ENCODE measurements around the gene FLRT2.

FLRT2 gene

DNA sequence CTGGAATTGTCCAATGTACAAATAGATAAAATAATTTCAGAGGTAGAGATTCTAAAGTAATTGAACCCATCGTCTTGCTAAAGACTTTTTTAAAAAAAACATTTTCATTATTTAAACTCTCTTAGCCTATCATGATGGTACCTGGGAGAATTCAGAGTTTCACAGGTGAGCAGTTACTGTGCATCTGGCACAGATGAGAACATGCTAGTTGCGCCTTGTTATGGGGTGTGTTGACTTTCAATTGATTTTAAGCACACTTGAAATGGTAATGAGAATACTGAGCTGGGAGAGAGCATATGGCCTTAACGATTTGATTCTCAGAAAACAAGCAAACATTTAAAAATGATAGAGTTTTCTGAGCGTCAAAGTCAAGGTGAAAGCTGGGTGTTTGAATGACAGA, 66.6 kb downstream of the FLRT2 start:
- DNase-seq (ENCODE audit: low read depth in 2 of 2): no peak

DNA sequence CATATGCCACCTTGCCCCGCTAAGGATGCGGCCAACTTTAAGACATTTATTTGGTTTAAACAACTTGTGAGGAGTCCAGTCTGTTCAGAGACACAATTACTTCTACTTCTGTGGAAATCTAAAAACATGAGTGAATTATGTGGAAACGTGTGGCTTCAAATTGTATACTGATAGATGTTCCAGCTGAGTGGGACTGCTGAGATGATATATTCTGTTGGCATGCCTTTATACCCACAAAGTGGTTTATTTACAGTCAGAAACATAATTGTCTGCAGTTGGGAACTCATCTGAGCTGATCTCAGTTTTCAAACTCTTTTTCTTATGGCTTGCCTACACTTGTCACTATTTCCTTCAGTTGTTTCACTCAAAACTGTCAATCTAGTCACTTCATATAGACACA, 67.8 kb downstream of the FLRT2 start:
- no peak for DNase-seq (ENCODE audit: low read depth in 2 of 2)

DNA sequence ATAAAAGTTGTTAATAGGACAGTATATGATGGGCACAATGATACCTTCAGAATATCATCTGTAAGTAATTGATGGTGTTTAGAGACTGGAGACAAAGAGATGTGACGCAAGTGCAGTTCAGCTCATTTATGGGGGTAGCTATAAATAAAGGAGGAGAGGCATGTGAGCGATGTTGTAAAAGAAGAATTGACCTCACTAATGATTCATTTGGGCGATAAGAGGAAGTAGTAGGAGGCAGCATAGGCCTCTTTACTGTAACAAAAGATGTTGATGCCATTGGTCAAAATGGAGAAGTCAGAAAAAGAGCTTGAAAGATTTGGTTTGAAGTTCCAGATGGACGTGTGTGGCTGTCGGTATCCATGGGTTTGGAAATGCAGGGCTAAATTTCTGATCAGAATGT, 70.0 kb downstream of the FLRT2 start:
- no peak for DNase-seq (ENCODE audit: low read depth in 2 of 2)

DNA sequence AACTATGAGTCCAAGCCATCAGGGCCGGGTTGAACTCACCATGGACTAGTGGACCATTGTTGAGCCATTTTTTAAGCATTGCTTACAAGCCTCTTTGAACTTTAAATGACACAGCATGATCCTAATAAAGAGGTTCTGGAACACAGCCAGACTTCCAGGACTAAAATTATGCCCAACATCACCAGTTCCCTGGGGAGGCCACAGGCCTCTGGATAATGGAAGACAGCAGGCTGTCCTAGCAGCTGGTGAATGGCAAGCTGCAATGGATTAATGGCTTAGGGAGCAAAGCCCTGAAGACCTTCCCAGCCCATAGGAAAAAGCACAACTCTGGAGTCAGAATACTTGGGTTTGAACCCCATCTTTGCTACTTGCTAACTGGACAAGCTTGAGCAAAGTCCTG, 71.3 kb downstream of the FLRT2 start:
- no peak for DNase-seq (ENCODE audit: low read depth in 2 of 2)

DNA sequence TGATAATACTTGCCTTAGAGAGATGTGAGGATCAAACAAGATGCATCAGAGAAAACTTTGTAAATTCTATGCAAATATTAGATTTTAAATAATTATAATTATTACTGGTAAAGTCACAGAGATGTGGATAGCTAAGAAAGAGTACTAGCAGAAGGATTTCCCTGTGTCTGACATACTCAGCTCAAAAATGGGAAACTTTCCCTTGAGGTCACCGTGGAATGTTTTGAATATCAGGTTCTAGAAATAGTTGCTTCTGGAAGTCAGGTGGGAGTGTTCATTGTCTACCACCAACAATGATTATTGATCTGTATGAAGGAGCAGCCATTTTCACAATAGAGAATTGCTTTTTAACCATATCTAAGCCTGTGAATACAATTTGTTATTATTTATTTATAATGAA, 71.7 kb downstream of the FLRT2 start:
- no peak for DNase-seq (ENCODE audit: low read depth in 2 of 2)

DNA sequence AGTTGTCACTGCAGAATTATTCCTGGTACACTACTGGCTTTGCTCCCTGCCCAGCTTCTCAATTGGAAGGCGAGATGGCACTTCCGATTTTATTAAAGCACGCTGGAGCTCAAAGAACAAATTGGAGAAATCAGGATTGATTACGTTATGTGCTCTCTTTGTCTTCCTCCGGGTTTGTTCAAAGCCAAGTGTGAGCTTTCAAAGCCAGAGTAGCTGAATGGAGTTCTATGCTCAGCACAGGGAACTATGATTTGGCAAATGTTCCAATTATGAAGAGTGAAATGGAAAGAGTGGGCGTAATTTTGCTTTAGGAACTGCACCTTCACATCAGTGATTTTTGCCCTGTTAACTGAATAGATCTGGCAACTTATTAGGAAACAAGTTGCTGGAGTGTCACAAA, 72.4 kb downstream of the FLRT2 start:
- DNase-seq (ENCODE audit: low read depth in 2 of 2): no peak

DNA sequence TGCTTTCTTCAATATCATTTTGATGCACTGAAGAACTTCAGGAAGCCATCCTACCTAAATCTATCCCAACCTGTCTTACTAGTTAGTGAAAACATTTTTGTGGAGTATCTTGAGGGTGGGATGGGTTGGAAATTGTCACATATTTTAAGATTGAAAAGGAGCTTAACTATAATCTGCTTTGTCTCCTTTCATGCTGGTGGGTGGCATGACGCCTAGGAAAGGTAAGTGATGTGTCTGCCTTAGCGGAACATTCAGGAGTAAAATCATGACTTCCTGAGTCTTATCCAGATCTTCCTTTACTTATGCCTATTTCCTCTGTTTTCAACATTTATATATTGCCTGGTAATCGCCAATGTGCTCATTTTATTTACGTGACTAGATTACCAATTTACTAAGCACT, 74.1 kb downstream of the FLRT2 start:
- DNase-seq (ENCODE audit: low read depth in 2 of 2): no peak

DNA sequence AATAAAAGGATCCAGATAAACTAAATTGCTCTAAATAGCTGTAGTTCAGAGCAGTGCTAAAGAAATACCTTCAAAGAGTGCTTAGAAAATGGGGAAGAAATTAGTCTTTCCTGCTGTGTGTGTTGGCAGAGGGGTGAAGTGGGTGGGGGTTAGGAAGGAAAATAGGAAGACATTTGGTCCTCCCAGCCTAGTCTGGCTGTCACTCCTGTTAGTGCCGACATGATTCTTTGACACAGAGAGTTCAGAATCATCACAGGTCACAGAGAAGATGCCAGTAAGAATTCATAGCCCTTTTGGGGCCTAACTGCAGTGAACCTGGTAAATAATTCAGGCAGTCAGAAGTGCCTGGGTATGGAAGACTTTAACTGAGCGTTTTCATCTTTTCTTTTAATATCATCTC, 74.8 kb downstream of the FLRT2 start:
- DNase-seq (ENCODE audit: low read depth in 2 of 2): no peak

DNA sequence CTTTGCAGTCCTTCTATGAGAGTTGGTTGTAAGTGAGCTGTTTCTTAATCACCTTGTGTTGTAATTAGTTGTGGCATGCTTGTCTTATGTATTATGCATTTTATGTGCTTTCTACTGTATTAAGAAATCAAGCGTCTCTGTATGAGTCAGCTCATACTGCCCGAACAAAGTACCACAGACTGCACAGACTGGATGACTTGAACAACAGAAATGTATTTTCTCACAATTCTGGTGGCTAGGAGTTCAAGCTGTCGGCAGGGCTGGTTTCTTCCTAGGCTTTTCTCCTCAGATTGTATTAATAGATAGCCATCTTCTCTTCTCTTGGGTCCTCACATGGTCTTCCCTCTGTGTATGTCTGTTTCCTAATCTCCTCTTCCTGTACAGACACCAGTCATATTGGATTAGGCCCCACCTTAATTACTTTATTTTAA, 77.7 kb downstream of the FLRT2 start:
- no peak for DNase-seq (ENCODE audit: low read depth in 2 of 2)

DNA sequence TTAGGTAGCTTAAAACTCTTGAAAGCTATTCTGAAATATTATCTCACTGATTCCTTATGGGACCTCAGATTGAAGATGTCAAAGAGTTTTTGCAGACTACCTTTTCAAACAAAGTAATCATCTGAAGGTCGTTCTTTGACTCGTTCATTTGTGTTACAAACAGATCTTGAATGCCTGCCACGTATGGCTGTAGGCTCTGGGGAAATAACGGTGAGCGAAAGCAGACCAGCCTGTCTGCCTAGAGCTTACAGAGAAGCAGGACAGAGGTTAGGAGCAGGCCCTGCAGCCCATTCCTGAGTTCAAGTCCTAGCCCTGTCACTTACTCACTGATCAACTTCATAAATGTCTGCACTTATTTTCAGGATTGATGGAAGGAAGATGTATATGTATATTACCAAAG, 83.6 kb downstream of the FLRT2 start:
- no peak for DNase-seq (ENCODE audit: low read depth in 2 of 2)

DNA sequence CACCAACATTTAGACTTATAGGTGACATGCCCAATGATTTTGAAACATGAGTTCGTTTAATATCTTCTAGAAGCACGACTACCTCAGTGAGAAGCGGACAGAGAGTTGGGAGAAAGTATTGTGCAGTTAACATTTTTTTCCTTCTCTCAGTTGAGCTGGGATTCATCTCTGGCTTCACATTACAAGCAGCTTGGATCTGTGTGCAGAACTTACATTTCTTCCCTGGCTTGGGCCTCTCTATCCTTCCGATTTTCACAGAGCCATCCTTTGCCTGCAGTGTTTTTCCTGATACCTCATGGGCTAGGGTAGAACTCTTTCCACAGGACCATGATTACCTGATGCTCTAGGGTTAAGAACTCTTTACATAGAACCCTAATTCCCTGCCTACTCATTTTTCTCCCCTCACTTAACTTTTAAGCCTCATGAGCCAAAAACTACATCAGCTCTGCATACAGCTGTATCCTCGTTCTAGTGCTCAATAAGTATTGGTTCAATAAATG, 86.5 kb downstream of the FLRT2 start:
- DNase-seq (ENCODE audit: low read depth in 2 of 2): no peak

DNA sequence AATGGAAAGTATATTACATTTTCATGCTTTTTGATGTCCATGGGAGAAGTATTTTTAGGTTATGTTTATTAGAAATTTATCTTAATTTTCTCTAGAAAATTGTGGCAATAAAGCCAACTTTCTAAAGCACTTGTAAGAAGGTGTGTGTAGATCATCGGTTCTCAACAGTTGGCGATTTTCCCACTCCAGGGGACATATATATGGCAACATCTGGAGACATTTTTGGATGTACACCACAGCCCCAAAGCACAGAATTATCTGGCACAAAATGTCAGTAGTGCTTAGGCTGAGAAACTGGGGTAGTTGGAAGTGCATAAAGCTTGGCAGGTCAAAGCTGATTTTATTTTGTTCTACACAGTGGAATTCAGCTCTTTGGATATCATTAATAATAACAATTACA, 86.9 kb downstream of the FLRT2 start:
- no peak for DNase-seq (ENCODE audit: low read depth in 2 of 2)

DNA sequence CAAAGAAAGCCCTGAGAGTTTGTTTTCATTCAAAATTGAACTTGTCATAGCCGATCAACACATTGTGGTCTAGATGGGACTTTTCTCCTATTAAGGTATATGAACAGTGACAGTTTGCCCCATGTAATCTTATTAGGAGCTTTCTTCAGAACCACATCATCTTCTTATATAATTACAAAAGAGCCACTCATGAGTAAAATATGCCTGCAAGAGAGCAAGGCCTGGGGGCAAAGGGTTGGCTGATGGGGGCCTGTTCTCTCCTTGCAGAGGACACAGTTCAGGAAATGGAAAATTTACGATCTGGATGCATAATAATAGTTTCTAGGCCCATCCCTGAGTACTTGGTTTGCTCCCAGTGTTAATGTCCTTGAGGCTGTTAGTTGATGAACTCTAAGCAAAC, 87.8 kb downstream of the FLRT2 start:
- no peak for DNase-seq (ENCODE audit: low read depth in 2 of 2)

DNA sequence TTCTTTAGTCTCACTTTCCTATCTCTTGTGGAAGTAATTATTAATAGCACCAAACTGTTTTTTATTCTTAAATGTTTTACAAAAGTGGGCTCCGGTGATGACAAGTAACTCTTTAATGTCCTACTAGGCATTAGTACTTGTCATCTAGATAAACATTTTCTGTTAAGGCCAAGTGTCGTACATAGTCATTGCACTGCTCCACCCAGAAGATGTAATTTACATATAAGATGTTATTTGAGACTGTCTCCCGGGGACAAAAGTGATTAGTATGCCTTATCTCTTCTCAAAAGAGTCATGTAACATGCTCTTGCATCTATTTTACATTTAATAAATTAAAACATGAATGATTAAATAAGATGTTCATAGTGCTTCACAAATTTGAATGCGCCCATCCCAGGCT, 88.4 kb downstream of the FLRT2 start:
- no peak for DNase-seq (ENCODE audit: low read depth in 2 of 2)

DNA sequence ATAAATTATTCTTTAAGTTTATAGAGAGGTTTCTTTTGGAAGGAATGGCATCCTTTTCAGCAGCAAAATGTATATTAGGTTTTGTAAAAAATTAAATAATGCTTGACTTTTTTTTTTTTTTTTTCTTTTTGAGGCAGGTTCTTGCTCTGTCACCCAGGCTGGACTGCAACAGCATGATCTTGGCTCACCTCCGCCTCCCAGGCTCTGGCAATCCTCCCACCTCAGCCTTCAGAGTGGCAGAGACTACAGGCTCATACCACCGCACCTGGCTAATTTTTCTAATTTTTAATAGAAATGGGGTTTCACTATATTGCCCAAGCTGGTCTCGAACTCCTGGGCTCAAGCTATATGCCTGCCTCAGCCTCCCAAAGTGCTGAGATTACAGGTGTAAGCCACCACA, 89.0 kb downstream of the FLRT2 start:
- DNase-seq (ENCODE audit: low read depth in 2 of 2): no peak

DNA sequence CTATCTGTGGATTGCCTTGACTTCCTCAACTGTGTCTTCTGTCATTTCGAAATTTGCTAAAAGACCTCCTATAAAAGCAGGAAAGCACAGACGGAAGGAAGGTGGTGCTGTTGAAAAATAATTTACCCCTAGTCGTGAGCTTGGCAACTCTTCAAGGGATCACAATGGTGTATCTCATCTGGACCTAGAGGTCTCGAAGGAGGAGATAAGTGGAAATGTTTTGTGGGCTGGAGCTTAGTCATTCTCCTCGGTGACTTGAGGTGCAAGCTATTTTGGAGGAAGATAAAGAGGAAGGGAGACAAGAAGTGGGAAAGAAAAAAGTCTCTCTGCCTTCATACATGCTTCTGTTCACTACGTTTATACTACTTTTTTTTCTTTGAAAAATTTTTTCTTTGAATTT, 89.9 kb downstream of the FLRT2 start:
- no peak for DNase-seq (ENCODE audit: low read depth in 2 of 2)

DNA sequence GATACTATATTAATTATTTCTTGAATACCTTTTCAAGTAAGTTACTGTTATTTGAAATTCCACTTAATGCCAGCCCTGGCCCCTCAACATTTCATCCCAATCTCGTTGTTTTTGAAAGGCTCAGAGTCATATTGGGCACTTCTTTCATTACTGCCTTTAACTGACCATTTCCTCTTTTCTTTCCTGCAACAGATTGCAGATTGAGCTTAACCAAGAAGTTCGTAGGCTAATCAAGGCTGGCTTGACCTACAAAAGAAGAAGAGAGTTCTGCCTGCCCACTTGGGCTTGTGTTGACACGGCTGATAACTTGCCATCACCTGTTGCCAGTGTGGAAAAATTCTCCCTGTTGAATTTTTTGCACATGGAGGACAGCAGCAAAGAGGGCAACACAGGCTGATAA, 91.0 kb downstream of the FLRT2 start:
- no peak for DNase-seq (ENCODE audit: low read depth in 2 of 2)

DNA sequence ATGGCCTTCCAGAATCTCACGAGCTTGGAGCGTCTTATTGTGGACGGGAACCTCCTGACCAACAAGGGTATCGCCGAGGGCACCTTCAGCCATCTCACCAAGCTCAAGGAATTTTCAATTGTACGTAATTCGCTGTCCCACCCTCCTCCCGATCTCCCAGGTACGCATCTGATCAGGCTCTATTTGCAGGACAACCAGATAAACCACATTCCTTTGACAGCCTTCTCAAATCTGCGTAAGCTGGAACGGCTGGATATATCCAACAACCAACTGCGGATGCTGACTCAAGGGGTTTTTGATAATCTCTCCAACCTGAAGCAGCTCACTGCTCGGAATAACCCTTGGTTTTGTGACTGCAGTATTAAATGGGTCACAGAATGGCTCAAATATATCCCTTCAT, 92.2 kb downstream of the FLRT2 start:
- no peak for DNase-seq (ENCODE audit: low read depth in 2 of 2)

DNA sequence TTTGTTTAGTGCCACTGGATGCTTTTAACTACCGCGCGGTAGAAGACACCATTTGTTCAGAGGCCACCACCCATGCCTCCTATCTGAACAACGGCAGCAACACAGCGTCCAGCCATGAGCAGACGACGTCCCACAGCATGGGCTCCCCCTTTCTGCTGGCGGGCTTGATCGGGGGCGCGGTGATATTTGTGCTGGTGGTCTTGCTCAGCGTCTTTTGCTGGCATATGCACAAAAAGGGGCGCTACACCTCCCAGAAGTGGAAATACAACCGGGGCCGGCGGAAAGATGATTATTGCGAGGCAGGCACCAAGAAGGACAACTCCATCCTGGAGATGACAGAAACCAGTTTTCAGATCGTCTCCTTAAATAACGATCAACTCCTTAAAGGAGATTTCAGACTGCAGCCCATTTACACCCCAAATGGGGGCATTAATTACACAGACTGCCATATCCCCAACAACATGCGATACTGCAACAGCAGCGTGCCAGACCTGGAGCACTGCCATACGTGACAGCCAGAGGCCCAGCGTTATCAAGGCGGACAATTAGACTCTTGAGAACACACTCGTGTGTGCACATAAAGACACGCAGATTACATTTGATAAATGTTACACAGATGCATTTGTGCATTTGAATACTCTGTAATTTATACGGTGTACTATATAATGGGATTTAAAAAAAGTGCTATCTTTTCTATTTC, 93.2 kb downstream of the FLRT2 start:
- DNase-seq (ENCODE audit: low read depth in 2 of 2): no peak

DNA sequence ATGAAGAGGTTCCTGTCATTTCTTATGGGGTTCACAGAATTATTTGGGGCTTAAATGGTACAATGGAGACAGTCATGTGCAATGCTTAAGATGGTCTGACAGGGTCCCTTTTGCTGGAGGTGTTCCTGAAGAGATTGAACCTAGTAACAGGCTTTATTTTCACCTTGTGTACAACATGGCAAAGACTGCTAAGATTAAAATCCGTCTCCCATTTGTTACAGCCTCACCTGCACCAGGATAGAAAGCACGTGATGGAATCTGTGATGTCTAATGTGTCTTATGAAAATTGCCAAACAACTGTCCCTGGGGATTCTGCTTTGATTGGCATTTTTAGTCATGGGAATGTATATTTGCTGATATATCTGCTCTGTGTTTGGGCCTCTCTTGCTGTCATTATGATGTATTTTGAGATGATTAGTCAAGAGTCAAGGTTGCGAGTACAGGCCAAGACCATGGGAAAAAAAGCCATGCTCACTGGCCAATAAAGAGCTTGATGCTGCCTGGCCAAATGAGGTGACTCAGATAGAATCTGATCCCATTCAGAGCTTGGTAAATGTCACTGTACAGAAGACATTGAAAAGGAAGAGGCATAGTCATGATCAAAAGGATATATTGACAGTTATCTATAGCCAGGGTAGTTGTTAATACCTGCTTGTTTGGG, 96.1 kb downstream of the FLRT2 start:
- DNase-seq (ENCODE audit: low read depth in 2 of 2): no peak

DNA sequence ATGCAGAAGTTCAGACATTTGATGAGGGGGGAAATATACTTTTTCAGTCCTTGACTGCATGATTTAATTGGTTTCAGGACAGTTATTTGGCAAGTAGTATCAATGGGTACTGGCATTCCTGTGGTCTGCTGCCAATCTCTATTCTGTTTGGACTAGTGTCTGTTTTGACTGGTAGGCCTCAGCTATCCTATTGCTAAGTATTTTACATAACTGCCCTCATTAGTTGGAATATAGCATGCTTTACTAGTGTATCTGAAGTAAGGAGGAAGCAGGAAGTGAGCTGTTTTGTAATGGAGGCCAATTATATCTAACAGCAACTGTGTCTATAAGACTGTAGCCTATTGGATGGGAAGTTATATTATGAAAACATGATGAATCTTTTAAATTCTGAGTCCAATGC, 104.3 kb downstream of the FLRT2 start:
- no peak for DNase-seq (ENCODE audit: low read depth in 2 of 2)

DNA sequence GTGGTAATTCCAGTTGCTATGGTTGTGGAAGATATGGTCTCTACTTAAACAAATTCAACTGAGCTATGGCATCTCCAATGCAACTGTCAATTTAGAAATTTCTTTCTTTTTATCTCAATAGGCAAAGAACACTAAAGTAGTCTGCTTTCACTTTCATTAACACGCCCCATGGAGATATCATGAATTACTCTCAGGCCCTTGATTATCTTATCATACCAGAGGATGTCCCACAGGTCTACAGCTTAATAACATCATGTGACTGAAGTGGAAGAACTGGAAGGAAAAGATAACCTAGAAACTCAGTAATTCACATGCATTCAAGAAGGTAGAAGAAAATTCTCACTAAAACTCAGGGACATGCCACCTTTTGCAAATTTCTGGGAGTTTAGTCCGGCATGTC, 114.3 kb downstream of the FLRT2 start:
- DNase-seq (ENCODE audit: low read depth in 2 of 2): no peak

DNA sequence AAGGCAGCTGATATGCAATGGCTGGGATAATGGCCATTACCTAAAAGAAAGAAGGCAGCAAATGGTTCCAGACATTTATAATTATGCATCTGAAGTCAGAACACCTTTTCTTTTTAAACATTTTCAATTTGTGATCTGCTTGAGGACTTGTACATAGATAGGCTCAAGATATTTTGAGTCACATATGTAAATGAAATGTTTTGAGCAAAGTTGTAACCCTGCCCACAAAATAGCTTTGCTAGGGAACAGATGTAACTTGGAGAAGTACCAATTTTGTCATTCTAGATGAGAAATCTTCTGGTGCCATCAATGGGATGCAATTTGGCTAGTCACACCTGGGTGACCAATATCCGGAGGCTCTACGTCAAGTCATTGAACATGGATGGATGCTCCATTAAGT, 123.1 kb downstream of the FLRT2 start:
- no peak for DNase-seq (ENCODE audit: low read depth in 2 of 2)

Measured in stimulated activated CD8-positive, alpha-beta memory T cell treated with anti-CD3 and anti-CD28 coated beads, Interleukin-7, amount 100 ng/mL, for 4 hours (primary cell).